NCI-H2196 treated with DMSO at 0.1 percent for 48 hours (cell line): ENCODE data around the gene COL4A3.
"Not testable (repeated sequence)": the region's sequence is repeated elsewhere in the genome, so short reads cannot be mapped to it uniquely, and the experiment has no call there.

Source experiments
- DNase-seq: peaks from one replicate; lab custom pipeline; 2025; ENCODE audit not compliant: unreplicated experiment; lab: John Stamatoyannopoulos, UW

Gene COL4A3

GRCh38 chr2:227205701-227206100 is 41.3 kb downstream of the COL4A3 start:
- DNase-seq = no peak

- no peak for DNase-seq
These were observed 42.0 kb downstream of the COL4A3 start for GRCh38 chr2:227206406-227206805.

GRCh38 chr2:227207573-227207972 is 43.1 kb downstream of the COL4A3 start:
- DNase-seq = no peak

- DNase-seq = no peak
These were observed 50.2 kb downstream of the COL4A3 start for GRCh38 chr2:227214622-227215041.

- DNase-seq = no peak
These were observed 55.1 kb downstream of the COL4A3 start for GRCh38 chr2:227219312-227220105.

- DNase-seq = no peak
These were observed 56.7 kb downstream of the COL4A3 start for GRCh38 chr2:227221120-227221519.

- DNase-seq = no peak
These were observed 57.9 kb downstream of the COL4A3 start for GRCh38 chr2:227222292-227222691.

- DNase-seq = not testable (repeated sequence)
These were observed 61.2 kb downstream of the COL4A3 start for GRCh38 chr2:227225641-227226040.

GRCh38 chr2:227228061-227228667 is 63.7 kb downstream of the COL4A3 start:
- no peak for DNase-seq

GRCh38 chr2:227230151-227230550 is 65.7 kb downstream of the COL4A3 start:
- no peak for DNase-seq

- no peak for DNase-seq
These were observed 70.0 kb downstream of the COL4A3 start for GRCh38 chr2:227234429-227234828.

- no peak for DNase-seq
These were observed 73.4 kb downstream of the COL4A3 start for GRCh38 chr2:227237786-227238185.

GRCh38 chr2:227238238-227239237 is 74.1 kb downstream of the COL4A3 start:
- DNase-seq = no peak

- DNase-seq = no peak
These were observed 76.6 kb downstream of the COL4A3 start for GRCh38 chr2:227241005-227241404.

- no peak for DNase-seq
These were observed 84.5 kb downstream of the COL4A3 start for GRCh38 chr2:227248876-227249275.

GRCh38 chr2:227252831-227253230 is 88.4 kb downstream of the COL4A3 start:
- DNase-seq = no peak

GRCh38 chr2:227256605-227257004 is 92.2 kb downstream of the COL4A3 start:
- no peak for DNase-seq

- DNase-seq = no peak
These were observed 93.4 kb downstream of the COL4A3 start for GRCh38 chr2:227257820-227258219.

GRCh38 chr2:227260041-227260440 is 95.6 kb downstream of the COL4A3 start:
- DNase-seq = no peak

GRCh38 chr2:227267410-227268115 is 103.1 kb downstream of the COL4A3 start:
- no peak for DNase-seq

GRCh38 chr2:227280895-227281294 is 116.5 kb downstream of the COL4A3 start:
- no peak for DNase-seq
